ENCODE data around the gene DHRS3.
"Not testable (repeated sequence)": the region's sequence is repeated elsewhere in the genome, so short reads cannot be mapped to it uniquely, and the experiment has no call there.

DHRS3 gene, protein sequence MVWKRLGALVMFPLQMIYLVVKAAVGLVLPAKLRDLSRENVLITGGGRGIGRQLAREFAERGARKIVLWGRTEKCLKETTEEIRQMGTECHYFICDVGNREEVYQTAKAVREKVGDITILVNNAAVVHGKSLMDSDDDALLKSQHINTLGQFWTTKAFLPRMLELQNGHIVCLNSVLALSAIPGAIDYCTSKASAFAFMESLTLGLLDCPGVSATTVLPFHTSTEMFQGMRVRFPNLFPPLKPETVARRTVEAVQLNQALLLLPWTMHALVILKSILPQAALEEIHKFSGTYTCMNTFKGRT

GRCh38 chr1:12617901-12618660 lies at the start of gene DHRS3:
Gene DHRS3, minus strand, starts transcription at chr1:12618210. Its CDS starts 862 bp downstream, at chr1:12617348.
- peak; percentile 46 for DNase-seq

- DNase-seq: no peak
These were observed 48.2 kb upstream of the DHRS3 start for GRCh38 chr1:12666141-12666735.

DNA sequence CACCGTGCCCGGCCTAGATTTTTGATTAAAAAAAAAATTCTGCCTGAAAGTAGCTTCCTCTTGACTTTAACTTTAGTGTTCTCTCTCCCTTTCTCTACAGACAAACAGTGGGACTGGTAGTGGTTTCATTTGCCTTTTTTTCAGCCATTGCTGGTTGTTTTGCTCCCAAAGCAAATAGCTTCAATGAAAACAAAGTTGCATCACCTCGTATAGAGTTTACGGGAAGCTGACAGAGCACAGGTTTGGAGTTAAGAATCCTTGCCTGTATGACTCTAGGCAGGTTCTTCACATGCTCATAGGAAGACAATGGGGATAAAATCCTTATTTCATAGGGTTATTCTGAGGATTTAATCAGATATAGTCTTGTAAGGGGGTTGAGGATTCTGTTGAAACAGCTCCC lies 47.5 kb upstream of the DHRS3 start:
- DNase-seq: no peak

DNA sequence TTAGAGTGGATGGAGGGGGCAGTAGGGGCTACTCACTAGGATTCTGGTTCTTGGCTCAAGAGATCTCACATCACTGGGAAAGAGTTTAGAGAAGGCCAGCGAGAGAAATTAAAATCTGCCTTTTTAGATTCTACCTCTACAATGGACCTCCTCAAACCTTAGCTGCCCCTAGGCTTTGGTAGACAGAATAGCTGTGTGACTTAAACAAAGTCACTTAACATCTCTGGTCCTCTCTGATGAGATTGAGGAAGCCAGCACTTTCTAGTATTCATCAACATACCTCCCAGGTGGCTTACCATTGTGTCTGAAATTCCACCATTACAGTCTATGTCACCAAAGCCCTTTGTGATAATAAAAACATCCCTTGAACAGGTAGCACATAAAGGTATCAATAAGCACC lies 44.5 kb upstream of the DHRS3 start:
- no peak for DNase-seq

DNA sequence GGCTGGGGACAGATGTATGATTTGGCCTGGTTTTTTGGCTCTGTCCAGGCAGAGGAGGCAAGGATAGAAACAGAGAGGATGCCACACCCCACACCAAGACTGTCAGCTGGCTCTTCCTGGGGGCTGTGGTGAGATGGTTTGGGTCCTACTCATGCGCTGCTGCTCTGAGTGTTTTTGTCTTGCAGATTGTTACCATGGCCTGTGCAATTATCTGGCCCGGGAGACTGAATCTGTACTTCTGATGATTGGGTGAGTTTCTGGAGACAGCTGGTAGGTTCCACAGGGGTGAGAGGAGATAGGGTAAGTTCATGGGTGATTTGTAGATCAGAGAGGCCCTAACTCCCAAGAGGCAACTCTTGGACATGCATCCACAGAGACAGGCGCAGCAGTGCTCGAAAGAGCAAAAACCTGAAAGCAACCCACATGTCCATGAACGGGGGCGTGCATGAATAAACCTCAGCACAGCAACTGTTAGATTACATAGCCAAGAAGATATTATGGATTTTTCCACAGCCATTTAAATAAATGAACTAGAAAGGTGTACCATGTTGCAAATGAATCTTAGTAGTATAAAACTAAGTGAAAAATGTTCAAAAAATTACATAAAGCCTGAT lies 43.7 kb upstream of the DHRS3 start:
- DNase-seq: no peak

- DNase-seq: peak; percentile 44
These were observed 40.8 kb upstream of the DHRS3 start for GRCh38 chr1:12658531-12659453.

DNA sequence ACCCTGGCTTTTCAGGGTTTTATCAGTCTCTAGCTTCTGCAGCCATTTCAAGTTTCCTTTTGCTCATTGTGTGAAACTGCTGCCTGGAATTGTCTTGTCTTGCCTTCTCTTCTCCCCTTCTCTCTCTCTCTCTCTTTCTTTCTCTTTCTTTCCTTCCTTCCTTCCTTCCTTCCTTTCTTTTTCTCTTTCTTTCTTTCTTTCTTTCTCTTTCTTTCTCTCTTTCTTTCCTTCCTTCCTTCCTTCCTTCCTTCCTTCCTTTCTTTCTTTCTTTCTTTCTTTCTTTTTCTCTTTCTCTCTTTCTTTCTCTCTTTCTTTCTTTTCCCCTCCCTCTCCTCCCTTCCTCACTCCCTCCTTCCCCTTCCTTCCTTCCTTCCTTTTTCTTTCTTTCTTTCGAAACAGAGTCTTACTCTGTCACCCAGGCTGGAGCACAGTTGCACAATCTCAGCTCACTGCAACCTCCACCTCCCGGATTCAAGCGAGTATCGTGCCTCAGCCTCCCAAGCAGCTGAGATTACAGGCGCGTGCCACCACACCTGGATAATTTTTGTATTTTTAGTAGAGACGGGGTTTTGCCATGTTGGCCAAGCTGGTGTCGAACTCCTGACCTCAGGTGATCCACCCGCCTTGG lies 40.0 kb upstream of the DHRS3 start:
- not testable (repeated sequence) for DNase-seq

GRCh38 chr1:12657060-12657884 lies 39.3 kb upstream of the DHRS3 start:
- DNase-seq: no peak

DNA sequence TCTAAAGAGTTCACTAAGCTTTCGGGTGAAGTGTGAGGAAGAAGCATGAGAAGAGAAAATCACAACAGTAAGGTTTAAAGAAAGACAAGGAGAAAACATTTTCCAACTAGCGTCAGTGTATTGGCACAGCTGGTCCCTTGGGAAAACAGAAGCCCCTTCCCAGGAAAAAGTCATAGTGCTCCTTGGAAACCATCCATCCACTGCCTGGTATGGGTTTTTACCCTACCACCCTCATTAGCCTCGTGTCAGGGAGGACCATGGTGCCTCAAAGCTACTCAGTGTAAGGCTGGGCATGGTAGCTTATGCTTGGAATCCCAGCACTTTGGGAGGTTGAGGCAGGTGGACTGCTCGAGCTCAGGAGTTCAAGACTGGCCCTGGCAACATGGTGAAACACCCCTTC lies 38.6 kb upstream of the DHRS3 start:
- DNase-seq: no peak

DNA sequence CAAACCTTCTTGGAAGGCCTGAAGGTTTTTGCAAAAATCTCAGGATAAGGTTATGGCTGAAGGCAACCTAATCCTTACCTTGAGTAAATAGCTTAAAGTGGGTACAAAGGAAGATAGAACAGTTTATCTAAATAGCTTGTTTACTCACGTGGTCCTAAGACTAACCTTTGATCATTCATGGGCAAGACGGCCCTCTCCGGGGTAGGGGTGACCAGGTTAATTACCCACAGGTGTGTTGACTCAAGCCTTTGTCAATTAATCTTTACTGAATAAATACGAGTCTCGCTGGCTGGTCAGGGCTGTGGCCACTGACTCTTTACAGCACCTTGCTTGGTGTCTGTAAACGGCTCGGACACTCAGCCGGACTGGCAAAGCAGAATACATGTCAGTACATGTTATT lies 36.6 kb upstream of the DHRS3 start:
- no peak for DNase-seq

DNA sequence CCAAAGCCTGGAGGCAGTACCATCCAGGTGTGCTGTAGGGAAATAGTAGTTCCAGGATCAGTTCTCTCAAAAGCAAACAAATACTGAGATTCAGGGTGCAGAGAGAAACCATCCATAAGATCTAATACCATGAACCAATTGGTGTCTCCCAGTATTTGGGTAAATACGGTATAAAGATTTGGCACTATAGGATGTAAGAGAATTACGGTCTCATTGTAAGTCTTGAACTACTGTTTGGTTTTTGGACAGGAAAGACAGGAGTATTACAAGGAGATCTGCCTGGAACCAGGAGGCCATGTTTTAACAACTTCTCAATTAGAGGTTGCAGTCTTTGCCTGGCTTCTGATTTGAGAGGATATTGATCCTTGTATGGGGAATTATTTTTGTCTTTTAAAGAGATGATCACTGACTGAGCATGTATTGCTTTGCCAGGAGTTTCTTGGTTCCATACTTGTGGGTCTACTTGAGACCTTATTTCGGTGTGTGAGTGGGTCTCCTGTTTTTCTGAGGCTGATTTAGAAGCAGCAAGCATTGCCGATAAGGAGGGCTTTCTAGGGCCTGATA lies 36.1 kb upstream of the DHRS3 start:
- no peak for DNase-seq

DNA sequence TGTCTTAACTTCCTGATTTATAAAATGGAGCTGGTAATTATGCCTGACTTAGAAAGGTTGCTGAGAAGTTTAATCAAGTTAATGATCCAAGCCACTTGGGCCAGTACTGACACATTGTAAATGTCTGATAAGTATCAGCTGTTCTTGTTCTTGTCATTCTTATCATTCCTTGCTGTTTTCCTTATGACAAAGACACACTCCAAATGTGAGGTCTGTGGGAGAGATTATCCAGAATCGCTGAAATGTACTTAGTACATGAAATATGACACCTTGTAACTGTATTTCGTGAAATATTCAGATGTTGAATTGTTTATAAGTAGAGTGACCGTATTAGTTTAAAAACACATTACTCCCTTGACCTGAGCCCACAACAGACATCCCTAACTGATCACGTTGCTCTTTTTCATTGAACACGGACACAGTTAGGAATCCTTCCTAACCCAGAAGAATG lies 32.0 kb upstream of the DHRS3 start:
- no peak for DNase-seq

DNA sequence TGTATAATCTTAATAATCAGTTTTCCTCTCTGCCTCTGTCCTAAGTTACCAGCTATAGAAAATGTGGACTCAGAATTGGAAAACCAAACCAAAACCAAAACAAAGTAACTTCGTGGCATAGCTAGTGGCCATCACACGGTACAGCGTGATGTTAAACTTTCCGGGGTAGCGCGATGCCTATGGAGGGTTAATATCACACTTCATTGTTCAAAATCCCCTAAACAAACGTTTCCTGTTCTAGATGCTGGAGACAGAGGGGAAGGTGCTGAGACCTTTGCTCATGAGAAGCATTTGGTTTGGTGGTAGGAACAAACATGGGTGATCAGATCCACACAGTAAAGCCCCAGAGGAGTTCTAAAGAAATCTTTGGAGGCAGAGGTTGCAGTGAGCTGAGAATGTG lies 30.7 kb upstream of the DHRS3 start:
- DNase-seq: no peak

DNA sequence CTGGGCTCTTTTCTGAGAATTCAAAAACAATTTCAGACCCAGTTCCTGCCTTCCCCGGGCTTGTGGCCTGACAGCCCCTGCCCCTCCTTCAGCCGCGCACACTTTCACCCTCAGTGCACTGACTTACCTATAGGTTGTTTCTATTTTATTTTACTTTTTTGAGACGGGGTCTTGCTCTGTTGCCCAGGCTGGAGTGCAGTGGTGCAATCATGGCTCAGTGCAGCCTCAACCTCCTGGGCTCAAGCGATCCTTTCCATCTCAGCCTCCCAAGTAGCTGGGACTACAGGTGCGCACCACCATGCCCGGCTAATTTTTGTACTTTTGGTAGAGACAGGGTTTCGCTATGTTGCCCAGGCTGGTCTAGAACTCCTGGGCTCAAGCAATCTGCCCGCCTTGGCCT lies 27.4 kb upstream of the DHRS3 start:
- not testable (repeated sequence) for DNase-seq

DNA sequence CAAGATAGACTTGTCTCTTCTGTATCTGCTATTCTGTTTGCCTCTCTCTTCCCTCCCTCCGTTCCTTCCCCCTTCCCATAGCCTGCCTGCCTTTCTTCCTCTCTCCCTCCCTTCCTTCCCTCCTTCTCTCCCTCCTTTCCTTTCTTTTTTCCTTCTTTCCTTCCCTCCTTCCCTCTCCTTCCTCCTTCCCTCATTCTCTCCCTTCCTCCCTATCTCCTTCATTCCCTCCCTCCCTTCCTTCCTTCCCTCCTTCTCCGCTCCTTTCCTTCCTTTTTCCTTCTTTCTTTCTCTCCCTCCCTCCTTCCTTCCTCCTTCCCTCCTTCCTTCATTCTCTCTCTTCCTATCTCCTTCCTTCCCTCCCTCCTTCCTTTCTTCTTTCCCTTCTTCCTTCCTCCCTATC lies 26.8 kb upstream of the DHRS3 start:
- no peak for DNase-seq

DNA sequence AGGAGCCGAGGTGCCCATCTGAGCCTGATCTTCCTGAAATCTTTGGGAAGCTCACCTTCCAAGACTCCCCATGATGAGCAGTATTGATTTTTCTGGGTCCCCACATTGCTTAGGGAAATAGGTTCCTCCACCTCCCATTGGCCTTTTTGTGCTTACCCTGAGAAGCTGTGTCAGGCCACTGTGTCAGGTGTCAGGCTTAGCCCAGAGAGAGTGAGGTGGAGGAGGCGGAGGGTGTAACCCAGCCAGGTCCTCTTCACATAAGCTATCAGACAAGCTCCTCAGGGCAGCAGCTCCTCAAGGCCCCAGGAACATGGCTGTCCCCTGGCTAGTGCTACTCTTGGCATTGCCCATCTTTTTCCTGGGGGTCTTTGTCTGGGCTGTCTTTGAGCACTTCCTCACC lies 26.2 kb upstream of the DHRS3 start:
- DNase-seq: no peak

DNA sequence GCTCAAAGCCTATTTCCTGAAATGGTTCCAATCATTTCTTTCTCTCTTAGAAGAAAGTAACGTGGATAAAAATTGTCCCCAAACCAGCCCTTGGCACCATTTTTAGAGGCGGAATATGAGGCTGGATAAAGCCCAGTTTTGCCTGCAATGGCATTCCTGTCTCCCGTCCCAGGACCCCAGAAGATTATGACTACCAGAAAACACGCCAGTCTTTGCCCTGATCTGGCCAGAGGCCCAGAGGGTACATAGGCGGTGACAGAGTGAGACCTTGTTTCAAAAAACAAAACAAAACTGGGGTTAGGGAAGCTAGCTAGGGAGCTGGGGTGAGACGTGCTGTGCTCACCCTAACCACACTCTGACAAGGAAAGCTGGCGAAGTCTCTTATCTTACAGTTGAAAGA lies 25.8 kb upstream of the DHRS3 start, which contains the start of gene AADACL4:
Gene AADACL4, plus strand, starts transcription at position 301 of the 400 bp plus-strand sequence. CDS start 462 bp downstream, outside the sequence.
- DNase-seq: no peak

GRCh38 chr1:12643079-12643478 lies 25.1 kb upstream of the DHRS3 start:
- no peak for DNase-seq

- DNase-seq: no peak
These were observed 22.9 kb upstream of the DHRS3 start for GRCh38 chr1:12640958-12641272.

GRCh38 chr1:12640237-12640957 lies 22.4 kb upstream of the DHRS3 start:
- DNase-seq: no peak
